ENCODE data around the gene ANKRD50. TPM values are rescaled to one million over a fixed set of nuclear protein-coding genes. Genes with fewer than 3 reads are reported as not detected.

ANKRD50 gene
- total RNA-seq, 6 donors from 2014 or later, result 9.2 to 26.5 (median 18.3) TPM

DNA sequence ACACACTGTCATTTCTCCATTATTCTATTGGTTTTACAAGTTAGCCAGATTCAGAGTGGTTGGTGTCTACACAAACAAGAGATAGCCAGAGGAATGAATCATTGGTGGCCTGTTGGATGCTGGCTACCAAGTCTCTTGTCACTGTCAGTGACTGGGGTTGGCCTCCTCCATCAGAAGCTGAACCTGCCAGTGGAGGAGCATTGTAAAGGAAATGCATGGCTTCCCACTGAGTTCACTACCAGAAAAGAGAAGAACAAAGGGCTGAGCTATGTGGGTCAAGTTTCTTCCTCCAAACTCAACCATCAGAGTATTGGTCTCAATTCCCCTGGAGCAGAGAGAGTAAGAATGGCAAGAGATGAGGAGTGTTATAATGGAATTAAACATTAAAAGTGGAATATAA, 26.5 kb upstream of the ANKRD50 start:
- TF ChIP-seq POLR2AphosphoS5 (IDR thresholded peaks at IDR 0.05) (no peak), EP300 (IDR thresholded peaks at IDR 0.05) (no peak), CTCF (IDR thresholded peaks at IDR 0.05) (no peak)
- H3K4me3 ChIP-seq, result no peak overlapping the region
- DNase-seq (no peak), ATAC-seq (ENCODE audit: low FRiP score in 2 of 2) (no peak)
- H3K36me3 ChIP-seq, result no peaks in the 10 kb centered on the region
- H3K27ac ChIP-seq, result no peak overlapping the region
- H3K4me1 ChIP-seq, result no peaks in the 10 kb centered on the region
- no peaks in the 10 kb centered on the region for H3K9me3 ChIP-seq
- no peaks in the 10 kb centered on the region for H3K27me3 ChIP-seq

DNA sequence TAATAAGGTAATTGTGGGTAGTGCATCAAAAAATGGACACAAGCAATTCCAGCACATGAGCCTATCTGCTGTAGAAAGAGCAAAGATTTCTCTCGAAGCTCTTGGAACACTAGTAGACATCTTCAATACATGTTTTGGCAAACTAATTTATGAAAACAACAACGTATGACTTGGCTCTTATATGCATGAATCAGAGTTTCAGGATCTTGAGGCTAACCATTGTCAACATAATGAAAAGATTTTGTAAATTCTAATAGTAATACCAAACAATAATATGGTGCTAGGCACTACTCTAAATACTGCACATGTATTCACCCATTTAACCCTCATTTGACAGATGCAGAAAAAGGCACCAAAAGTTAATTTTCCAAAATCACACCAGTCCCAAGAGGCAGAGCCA, 25.1 kb upstream of the ANKRD50 start:
- no peak overlapping the region for H3K4me3 ChIP-seq
- TF ChIP-seq EP300 (IDR thresholded peaks at IDR 0.05), result no peak
- TF ChIP-seq CTCF (IDR thresholded peaks at IDR 0.05), result no peak
- no peak for TF ChIP-seq POLR2A (IDR thresholded peaks at IDR 0.05)
- no peak for TF ChIP-seq POLR2AphosphoS5 (IDR thresholded peaks at IDR 0.05)
- no peak overlapping the region for H3K27ac ChIP-seq
- DNase-seq (no peak), ATAC-seq (ENCODE audit: low FRiP score in 2 of 2) (no peak)
- no peaks in the 10 kb centered on the region for H3K36me3 ChIP-seq
- no peaks in the 10 kb centered on the region for H3K4me1 ChIP-seq
- no peaks in the 10 kb centered on the region for H3K9me3 ChIP-seq
- no peaks in the 10 kb centered on the region for H3K27me3 ChIP-seq
- WGBS, 2 donors, result 82 to 85% methylated on average over 2 of the region's 2 CpGs

DNA sequence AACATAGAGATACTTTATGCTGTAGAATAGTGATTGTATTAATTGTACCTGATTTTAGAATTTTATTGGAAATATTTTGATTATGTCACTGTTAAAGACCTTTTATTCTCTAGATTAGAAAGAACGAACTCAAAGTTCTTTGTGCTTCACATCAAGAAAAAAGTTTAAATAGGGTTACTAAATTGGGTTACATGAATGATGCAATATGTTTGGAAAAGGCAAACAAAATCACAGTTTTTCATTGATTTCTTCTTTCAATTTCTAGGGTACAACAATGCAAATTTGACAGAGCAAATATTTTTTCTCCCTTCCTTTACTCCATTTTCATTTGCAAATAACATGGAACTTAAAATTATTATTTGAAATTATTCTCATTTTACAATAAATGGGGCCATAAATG, 24.0 kb upstream of the ANKRD50 start:
- no peaks in the 10 kb centered on the region for H3K9me3 ChIP-seq
- H3K27ac ChIP-seq, result no peak overlapping the region
- DNase-seq (no peak), ATAC-seq (ENCODE audit: low FRiP score in 2 of 2) (no peak)
- no peaks in the 10 kb centered on the region for H3K36me3 ChIP-seq
- H3K27me3 ChIP-seq, result no peaks in the 10 kb centered on the region
- 63 to 75% methylated on average over 1 of the region's 1 CpG for WGBS, 2 donors
- TF ChIP-seq POLR2A (IDR thresholded peaks at IDR 0.05), result no peak
- TF ChIP-seq POLR2AphosphoS5 (IDR thresholded peaks at IDR 0.05), result no peak
- TF ChIP-seq EP300 (IDR thresholded peaks at IDR 0.05), result no peak
- H3K4me3 ChIP-seq, result no peak overlapping the region
- H3K4me1 ChIP-seq, result no peaks in the 10 kb centered on the region

GRCh38 chr4:124727331-124727890, 14.9 kb upstream of the ANKRD50 start:
- Histone ChIP-seq H3K4me1 (no peaks in the 10 kb centered on the region), H3K4me3 (no peak overlapping the region), H3K27me3 (no peaks in the 10 kb centered on the region), H3K9me3 (no peaks in the 10 kb centered on the region), H3K36me3 (no peaks in the 10 kb centered on the region), H3K27ac (no peak overlapping the region)
- TF ChIP-seq POLR2A (IDR thresholded peaks at IDR 0.05) (no peak), POLR2AphosphoS5 (IDR thresholded peaks at IDR 0.05) (no peak), CTCF (IDR thresholded peaks at IDR 0.05) (no peak), EP300 (IDR thresholded peaks at IDR 0.05) (no peak)
- no peak for ATAC-seq (ENCODE audit: low FRiP score in 2 of 2)
- WGBS, 2 donors, result 97% methylated on average over 5 of the region's 5 CpGs
- no peak for DNase-seq

DNA sequence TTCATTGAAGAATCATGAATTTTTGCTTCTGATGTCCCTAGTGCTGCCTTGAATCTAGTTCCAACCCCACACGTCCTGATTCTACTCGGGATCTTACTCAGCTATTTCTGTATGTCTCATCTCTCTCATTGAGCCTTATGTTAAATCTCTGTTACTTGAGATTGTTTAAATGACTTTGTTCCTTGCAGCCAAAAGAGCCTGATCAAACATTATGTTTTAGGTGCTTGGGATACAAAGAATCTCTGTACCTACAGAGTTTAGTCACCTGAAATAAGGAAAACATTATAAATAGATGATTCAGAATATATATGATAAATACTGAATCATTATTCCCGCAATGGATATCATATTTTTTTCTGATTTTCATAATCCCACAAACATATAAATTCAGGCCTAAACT, 13.7 kb upstream of the ANKRD50 start:
- Histone ChIP-seq H3K9me3 (no peaks in the 10 kb centered on the region), H3K27me3 (no peaks in the 10 kb centered on the region), H3K27ac (no peak overlapping the region), H3K4me3 (no peak overlapping the region), H3K36me3 (no peaks in the 10 kb centered on the region), H3K4me1 (no peaks in the 10 kb centered on the region)
- 86 to 91% methylated on average over 3 of the region's 3 CpGs for WGBS, 2 donors
- no peak for TF ChIP-seq CTCF (IDR thresholded peaks at IDR 0.05)
- TF ChIP-seq EP300 (IDR thresholded peaks at IDR 0.05), result no peak
- TF ChIP-seq POLR2A (IDR thresholded peaks at IDR 0.05), result no peak
- TF ChIP-seq POLR2AphosphoS5 (IDR thresholded peaks at IDR 0.05), result no peak
- ATAC-seq (ENCODE audit: low FRiP score in 2 of 2) (no peak), DNase-seq (no peak)
